HL-60/S4 (cell line): ENCODE data around the gene SOWAHB.

Experiments used
- in situ Hi-C: fragments of 300-500 bp; cut with MboI; formaldehyde crosslinking; loops from 2 replicates; pipeline ENCODE4 v1.14.3; 2022; ENCODE audit warnings: low sequenced_read_pairs

The SOWAHB gene

GRCh38 chr4:76897536-76898384 is at the start of gene SOWAHB:
Gene SOWAHB (minus strand): TSS chr4:76898144. CDS start chr4:76897849, 295 bp downstream.
- in situ Hi-C loops, result no loop called here

GRCh38 chr4:76947369-76947768 is 49.4 kb upstream of the SOWAHB start:
- in situ Hi-C loops, result no loop called here

GRCh38 chr4:76943790-76944189 is 45.8 kb upstream of the SOWAHB start:
- in situ Hi-C loops, result no loop called here

GRCh38 chr4:76943129-76943620 is 45.2 kb upstream of the SOWAHB start:
- in situ Hi-C loops, result no loop called here

- in situ Hi-C loops, result no loop called here
These were observed 41.2 kb upstream of the SOWAHB start for GRCh38 chr4:76939184-76939583.

GRCh38 chr4:76931576-76932276 is 33.8 kb upstream of the SOWAHB start:
- in situ Hi-C loops, result no loop called here

- in situ Hi-C loops, result no loop called here
These were observed 33.1 kb upstream of the SOWAHB start for GRCh38 chr4:76931087-76931486.

GRCh38 chr4:76930685-76931084 is 32.7 kb upstream of the SOWAHB start:
- in situ Hi-C loops, result no loop called here

GRCh38 chr4:76926841-76927240 is 28.9 kb upstream of the SOWAHB start:
- in situ Hi-C loops, result no loop called here

- in situ Hi-C loops, result no loop called here
These were observed 25.8 kb upstream of the SOWAHB start for GRCh38 chr4:76923619-76924357.

GRCh38 chr4:76920715-76921114 is 22.8 kb upstream of the SOWAHB start:
- in situ Hi-C loops, result no loop called here

GRCh38 chr4:76909711-76910110 is 11.8 kb upstream of the SOWAHB start:
- in situ Hi-C loops, result no loop called here

- in situ Hi-C loops, result no loop called here
These were observed 7.6 kb upstream of the SOWAHB start for GRCh38 chr4:76905521-76905920.

GRCh38 chr4:76904646-76905190 is 6.8 kb upstream of the SOWAHB start:
- in situ Hi-C loops, result no loop called here

GRCh38 chr4:76902233-76902890 is 4.4 kb upstream of the SOWAHB start:
- in situ Hi-C loops, result no loop called here

- in situ Hi-C loops, result no loop called here
These were observed 1.2 kb upstream of the SOWAHB start for GRCh38 chr4:76898949-76899645.

GRCh38 chr4:76898385-76898692 is 395 bp upstream of the SOWAHB start:
- in situ Hi-C loops, result no loop called here

GRCh38 chr4:76896614-76897535 is 1.1 kb downstream of the SOWAHB start:
- in situ Hi-C loops, result no loop called here

GRCh38 chr4:76896048-76896447 is 1.9 kb downstream of the SOWAHB start:
- in situ Hi-C loops, result no loop called here
